ENCODE data around the gene YIPF4. TPM values are rescaled to one million over a fixed set of nuclear protein-coding genes. Genes with fewer than 3 reads are reported as not detected.

The YIPF4 gene
- total and polyA plus RNA-seq, 2 donors (not counting 3 experiments of a cell fraction or from before 2014, with no cell fraction given), result 8.6 to 40.1 TPM

DNA sequence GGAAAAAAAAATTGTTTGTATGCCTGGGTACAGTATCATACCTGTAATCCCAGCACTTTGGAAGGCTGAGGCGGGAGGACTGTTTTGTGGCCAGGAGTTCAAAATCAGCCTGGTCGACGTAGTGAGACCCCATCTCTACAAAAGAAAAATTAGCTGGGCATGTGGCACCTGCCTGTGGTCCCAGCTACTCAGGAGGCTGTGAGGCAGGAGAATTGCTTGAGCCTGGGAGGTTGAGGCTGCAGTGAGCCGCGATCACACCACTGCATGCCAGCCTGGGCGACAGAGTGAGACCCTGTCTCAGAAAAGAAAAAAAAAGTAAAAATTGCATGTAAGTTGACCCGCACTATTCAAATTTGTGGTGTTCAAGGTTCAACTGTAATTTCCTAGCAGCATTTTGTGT, 32.9 kb downstream of the YIPF4 start:
- no peaks in the 10 kb centered on the region for H3K4me1 ChIP-seq (ENCODE audit: control insufficient read depth, extremely low read depth, insufficient read depth, low read length)
- H3K9me1 ChIP-seq (replicated peaks; ENCODE audit: control insufficient read depth, extremely low read depth, insufficient read depth, low read length), result no peaks in the 10 kb centered on the region
- BruUV-seq (replicated peaks), result no TSS peak
- no peaks in the 10 kb centered on the region for H3K79me2 ChIP-seq (ENCODE audit: control insufficient read depth, insufficient read depth, low read length)
- intact Hi-C loops (cut with micrococcal nuclease), result no loop called here
- H3K27ac ChIP-seq (ENCODE audit: insufficient read depth, low read depth, low read length), result no peak overlapping the region
- CTCF ChIA-PET, result no interaction called here
- TF ChIP-seq POLR2A (IDR thresholded peaks at IDR 0.05; ENCODE audit: low read depth, low read length) (no peak), JUN (IDR thresholded peaks at IDR 0.05; ENCODE audit: borderline replicate concordance, insufficient read depth, insufficient read length, low read depth) (no peak), GATA2 (IDR thresholded peaks at IDR 0.05; ENCODE audit: insufficient read depth, insufficient read length, low read depth, low read length) (no peak), MYC (IDR thresholded peaks at IDR 0.05; ENCODE audit: low read depth, low read length) (no peak), POLR2AphosphoS5 (IDR thresholded peaks at IDR 0.05; ENCODE audit: insufficient read depth, low read depth, low read length) (no peak), EZH2 (IDR thresholded peaks at IDR 0.05; ENCODE audit: borderline replicate concordance, low read depth, low read length, severe bottlenecking) (no peak), FOS (IDR thresholded peaks at IDR 0.05; ENCODE audit: borderline replicate concordance, insufficient read depth, low read length) (no peak)
- TF ChIP-seq, protein P1, sequence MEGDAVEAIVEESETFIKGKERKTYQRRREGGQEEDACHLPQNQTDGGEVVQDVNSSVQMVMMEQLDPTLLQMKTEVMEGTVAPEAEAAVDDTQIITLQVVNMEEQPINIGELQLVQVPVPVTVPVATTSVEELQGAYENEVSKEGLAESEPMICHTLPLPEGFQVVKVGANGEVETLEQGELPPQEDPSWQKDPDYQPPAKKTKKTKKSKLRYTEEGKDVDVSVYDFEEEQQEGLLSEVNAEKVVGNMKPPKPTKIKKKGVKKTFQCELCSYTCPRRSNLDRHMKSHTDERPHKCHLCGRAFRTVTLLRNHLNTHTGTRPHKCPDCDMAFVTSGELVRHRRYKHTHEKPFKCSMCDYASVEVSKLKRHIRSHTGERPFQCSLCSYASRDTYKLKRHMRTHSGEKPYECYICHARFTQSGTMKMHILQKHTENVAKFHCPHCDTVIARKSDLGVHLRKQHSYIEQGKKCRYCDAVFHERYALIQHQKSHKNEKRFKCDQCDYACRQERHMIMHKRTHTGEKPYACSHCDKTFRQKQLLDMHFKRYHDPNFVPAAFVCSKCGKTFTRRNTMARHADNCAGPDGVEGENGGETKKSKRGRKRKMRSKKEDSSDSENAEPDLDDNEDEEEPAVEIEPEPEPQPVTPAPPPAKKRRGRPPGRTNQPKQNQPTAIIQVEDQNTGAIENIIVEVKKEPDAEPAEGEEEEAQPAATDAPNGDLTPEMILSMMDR (IDR thresholded peaks at IDR 0.05; ENCODE audit: extremely low read depth in 1 of 2, insufficient read depth in 1 of 2, low read depth in 1 of 2, low read length in 2 of 2), result no peak
- TF ChIP-seq, protein P2, sequence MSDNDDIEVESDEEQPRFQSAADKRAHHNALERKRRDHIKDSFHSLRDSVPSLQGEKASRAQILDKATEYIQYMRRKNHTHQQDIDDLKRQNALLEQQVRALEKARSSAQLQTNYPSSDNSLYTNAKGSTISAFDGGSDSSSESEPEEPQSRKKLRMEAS (IDR thresholded peaks at IDR 0.05; ENCODE audit: insufficient read depth, insufficient read length), result no peak
- no peak overlapping the region for H3K4me2 ChIP-seq (ENCODE audit: insufficient read depth, low read length)
- DNase-seq (ENCODE audit: low read depth, low spot score) (no peak), FAIRE-seq (no peak)
- peaks cover 0 to 2% of the 10 kb centered on the region in 2 experiments for H3K36me3 ChIP-seq (ENCODE audit: control insufficient read depth in 2 of 2, extremely low read depth in 1 of 2, insufficient read depth in 2 of 2, low read length in 2 of 2)
- POLR2A ChIA-PET, result no interaction called here
- H3K9me3 ChIP-seq (replicated peaks; ENCODE audit: control insufficient read depth, insufficient read depth, low read length), result no peaks in the 10 kb centered on the region
- H3K4me3 ChIP-seq (replicated peaks in 1 of 3; ENCODE audit: insufficient read depth in 1 of 3, low read depth in 1 of 3, low read length in 3 of 3), result no peak overlapping the region
- H2AFZ ChIP-seq (ENCODE audit: low read depth, low read length), result no peak overlapping the region
- dilution Hi-C loops (cut with MboI; ENCODE audit: extremely low pct_ligation_motif_present, low sequenced_read_pairs), result no loop called here
- no peaks in the 10 kb centered on the region for H4K20me1 ChIP-seq (replicated peaks; ENCODE audit: control insufficient read depth, extremely low read depth, insufficient read depth, low read length)
- H3K9ac ChIP-seq (replicated peaks; ENCODE audit: extremely low read depth, insufficient read depth, low read length), result no peak overlapping the region
- no peaks in the 10 kb centered on the region for H3K27me3 ChIP-seq (ENCODE audit: control insufficient read depth in 2 of 2, insufficient read depth in 2 of 2, low read length in 2 of 2)

All from endothelial cell of umbilical vein (primary cell).